ENCODE results near the gene GIGYF2.

- TF ChIP-seq, protein P1, sequence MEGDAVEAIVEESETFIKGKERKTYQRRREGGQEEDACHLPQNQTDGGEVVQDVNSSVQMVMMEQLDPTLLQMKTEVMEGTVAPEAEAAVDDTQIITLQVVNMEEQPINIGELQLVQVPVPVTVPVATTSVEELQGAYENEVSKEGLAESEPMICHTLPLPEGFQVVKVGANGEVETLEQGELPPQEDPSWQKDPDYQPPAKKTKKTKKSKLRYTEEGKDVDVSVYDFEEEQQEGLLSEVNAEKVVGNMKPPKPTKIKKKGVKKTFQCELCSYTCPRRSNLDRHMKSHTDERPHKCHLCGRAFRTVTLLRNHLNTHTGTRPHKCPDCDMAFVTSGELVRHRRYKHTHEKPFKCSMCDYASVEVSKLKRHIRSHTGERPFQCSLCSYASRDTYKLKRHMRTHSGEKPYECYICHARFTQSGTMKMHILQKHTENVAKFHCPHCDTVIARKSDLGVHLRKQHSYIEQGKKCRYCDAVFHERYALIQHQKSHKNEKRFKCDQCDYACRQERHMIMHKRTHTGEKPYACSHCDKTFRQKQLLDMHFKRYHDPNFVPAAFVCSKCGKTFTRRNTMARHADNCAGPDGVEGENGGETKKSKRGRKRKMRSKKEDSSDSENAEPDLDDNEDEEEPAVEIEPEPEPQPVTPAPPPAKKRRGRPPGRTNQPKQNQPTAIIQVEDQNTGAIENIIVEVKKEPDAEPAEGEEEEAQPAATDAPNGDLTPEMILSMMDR (conservative IDR thresholded peaks at IDR 0.05 in 1 of 2, IDR thresholded peaks at IDR 0.05 in 1 of 2; ENCODE audit: extremely low read depth in 1 of 2, insufficient read depth in 1 of 2, low read depth in 1 of 2, low read length in 2 of 2), result no peak
- TF ChIP-seq EZH2 (IDR thresholded peaks at IDR 0.05; ENCODE audit: borderline replicate concordance, low read length), result no peak
Observed at GRCh38 chr2:232890896-232891601, 193.9 kb downstream of the GIGYF2 start.
